HepG2 (cell line): ENCODE data around the gene CAPG. TPM values are rescaled to one million over a fixed set of nuclear protein-coding genes. Genes with fewer than 3 reads are reported as not detected.
A peak's percentile ranks its signal among the peaks of the same experiment; 100 is the strongest.

Experiments used
- EED ChIP-seq: sonication (generic); formaldehyde crosslinking; IDR thresholded peaks from 2 replicates; pipeline ENCODE4 v1.5.0; 2020; ENCODE audit warnings: mild to moderate bottlenecking, missing genetic modification reagents
- ETV6 ChIP-seq: sonication (generic); formaldehyde crosslinking; conservative IDR thresholded peaks from 2 replicates; pipeline ENCODE4 v1.4.0; 2020; ENCODE audit warnings: missing genetic modification reagents
- FOXO1 ChIP-seq: sonication (generic); formaldehyde crosslinking; IDR thresholded peaks from 2 replicates; pipeline ENCODE4 v1.4.0; 2020; ENCODE audit warnings: missing genetic modification reagents
- HNRNPL ChIP-seq: fragments of 200-400 bp; formaldehyde crosslinking; IDR thresholded peaks from 2 replicates; pipeline ENCODE4 v1.6.1; 2017; ENCODE audit warnings: mild to moderate bottlenecking, low read depth, low read length
- MXD4 ChIP-seq: IDR thresholded peaks from 2 replicates; pipeline ENCODE4 v1.6.1; 2016; ENCODE audit warnings: mild to moderate bottlenecking, missing biosample characterization, missing genetic modification reagents
- NR2F1 ChIP-seq, 2 experiments: fragments of 450-650 bp in 1 of 2; formaldehyde crosslinking in 1 of 2; IDR thresholded peaks; 2 replicates each; pipeline versions ENCODE4 v1.5.0 to v1.6.1; 2016 to 2020; ENCODE audit warnings: mild to moderate bottlenecking in 1 of 2, missing compliant biosample characterization in 1 of 2, missing genetic modification reagents in 1 of 2, moderate library complexity in 1 of 2
- RFX5 ChIP-seq: IDR thresholded peaks from 2 replicates; pipeline ENCODE4 v1.6.1; 2011; ENCODE audit warnings: low read depth, low read length, improper control_type of control experiment
- SMAD1 ChIP-seq: sonication (generic); formaldehyde crosslinking; IDR thresholded peaks from 2 replicates; pipeline ENCODE4 v1.4.0; 2020; ENCODE audit warnings: missing genetic modification reagents, low read depth, mild to moderate bottlenecking, borderline replicate concordance
- ZBTB42 ChIP-seq: sonication (generic); formaldehyde crosslinking; IDR thresholded peaks from 2 replicates; pipeline ENCODE4 v1.5.0; 2020; ENCODE audit warnings: mild to moderate bottlenecking, missing genetic modification reagents
- ZFP62 ChIP-seq: sonication (generic); formaldehyde crosslinking; IDR thresholded peaks from 2 replicates; pipeline ENCODE4 v1.4.0; 2020; ENCODE audit warnings: missing genetic modification reagents
- ZNF263 ChIP-seq: sonication (generic); formaldehyde crosslinking; IDR thresholded peaks from 2 replicates; pipeline ENCODE4 v1.4.0; 2020; ENCODE audit warnings: missing genetic modification reagents
- ZNF468 ChIP-seq: sonication (generic); formaldehyde crosslinking; IDR thresholded peaks from 2 replicates; pipeline ENCODE4 v1.8.0; 2022; ENCODE audit warnings: mild to moderate bottlenecking, moderate library complexity, missing genetic modification reagents
- ZNF546 ChIP-seq: sonication (generic); formaldehyde crosslinking; conservative IDR thresholded peaks from 2 replicates; pipeline ENCODE4 v1.8.1; 2023; ENCODE audit warnings: mild to moderate bottlenecking, missing genetic modification reagents
- ZNF747 ChIP-seq: sonication (generic); formaldehyde crosslinking; IDR thresholded peaks from 2 replicates; pipeline ENCODE4 v1.8.1; 2023; ENCODE audit warnings: missing genetic modification reagents, mild to moderate bottlenecking, borderline replicate concordance
- ZSCAN30 ChIP-seq: sonication (generic); formaldehyde crosslinking; IDR thresholded peaks from 2 replicates; pipeline ENCODE4 v1.5.0; 2020; ENCODE audit warnings: mild to moderate bottlenecking, missing genetic modification reagents
- polyA plus RNA-seq, 8 experiments: library from polyadenylated mRNA; depleted of rRNA in 3 of 8; stranded (reverse) in 7 of 8; unstranded in 1 of 8; fragments of >200 nt; fragmentation: Illumina TruSeq in 4 of 8; extraction: Trizol in 4 of 8; gene quantifications; 2 replicates each; pipeline versions ENCODE4 v1.2.1 to v1.2.3, GENCODE V29; 2011 to 2016; ENCODE audit warnings: low read depth in 4 of 8, missing spikeins in 1 of 8, mixed read lengths in 1 of 8; ENCODE audit not compliant: insufficient read depth in 1 of 8
- total RNA-seq, 5 experiments: library from RNA; depleted of rRNA; stranded (reverse); fragments of >200 nt; fragmentation: Illumina TruSeq; extraction: Trizol; gene quantifications; 2 replicates each; pipeline ENCODE4 v1.2.3, GENCODE V29; 2016; ENCODE audit warnings: low read depth in 1 of 5
- TF ChIP-seq, protein P1 (sequence below): sonication (generic); formaldehyde crosslinking; IDR thresholded peaks from 2 replicates; pipeline ENCODE4 v1.4.0; 2020; ENCODE audit warnings: low read depth, mild to moderate bottlenecking, missing genetic modification reagents
- TF ChIP-seq, protein P2 (sequence below), 2 experiments: IDR thresholded peaks; 2 replicates each; pipeline ENCODE4 v1.6.1; 2011 to 2012; ENCODE audit warnings: low read length in 2 of 2, borderline replicate concordance in 1 of 2, low read depth in 1 of 2, mild to moderate bottlenecking in 1 of 2, moderate library complexity in 1 of 2
- TF ChIP-seq, protein P3 (sequence below): sonication (generic); formaldehyde crosslinking; IDR thresholded peaks from 2 replicates; pipeline ENCODE4 v1.4.0; 2020; ENCODE audit warnings: low read depth, missing genetic modification reagents
- TF ChIP-seq, protein P4 (sequence below): sonication (generic); formaldehyde crosslinking; IDR thresholded peaks from 2 replicates; pipeline ENCODE4 v1.5.0; 2020; ENCODE audit warnings: missing genetic modification reagents

CAPG gene
- total and polyA plus RNA-seq, 2 of the 13 experiments (the other 11 are each of a cell fraction or from before 2014, with no cell fraction given): 12.7 to 18.2 TPM

DNA sequence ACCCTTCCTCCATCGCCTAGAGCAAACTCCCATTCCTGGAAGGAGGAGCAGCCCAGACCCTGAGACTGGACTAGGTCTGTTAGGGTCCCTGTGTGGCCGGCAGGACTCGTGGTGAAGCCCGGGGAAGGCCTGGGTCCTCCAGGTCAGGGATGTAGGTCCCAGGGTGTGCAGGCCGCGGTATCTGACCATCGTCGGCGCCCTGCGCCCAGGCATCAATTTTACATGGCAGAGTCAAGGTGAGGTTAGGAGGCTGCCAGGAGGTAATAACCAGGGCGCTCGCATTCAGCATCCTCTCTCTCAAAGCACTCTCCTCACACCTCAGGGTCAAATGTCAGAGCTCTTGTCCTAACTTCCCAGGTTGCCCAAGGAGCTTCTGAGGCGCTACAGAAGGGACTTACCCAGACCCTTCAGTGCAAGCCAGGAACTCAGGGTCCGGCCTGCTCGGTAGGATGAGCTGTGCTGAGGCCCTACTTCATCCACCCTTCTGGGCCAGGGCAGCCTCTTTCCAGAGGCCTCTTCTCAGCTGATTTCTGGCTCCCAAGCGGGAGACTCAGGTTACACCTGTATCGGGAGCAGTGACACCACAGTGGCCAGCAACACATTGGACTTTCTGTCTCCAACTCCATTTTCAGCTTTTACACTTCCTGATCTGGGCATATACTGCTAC, 9.0 kb upstream of the CAPG start (continued):
- TF ChIP-seq, protein P1, sequence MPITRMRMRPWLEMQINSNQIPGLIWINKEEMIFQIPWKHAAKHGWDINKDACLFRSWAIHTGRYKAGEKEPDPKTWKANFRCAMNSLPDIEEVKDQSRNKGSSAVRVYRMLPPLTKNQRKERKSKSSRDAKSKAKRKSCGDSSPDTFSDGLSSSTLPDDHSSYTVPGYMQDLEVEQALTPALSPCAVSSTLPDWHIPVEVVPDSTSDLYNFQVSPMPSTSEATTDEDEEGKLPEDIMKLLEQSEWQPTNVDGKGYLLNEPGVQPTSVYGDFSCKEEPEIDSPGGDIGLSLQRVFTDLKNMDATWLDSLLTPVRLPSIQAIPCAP (CRISPR knock-in tag): no peak
- TF ChIP-seq ZNF546 (CRISPR knock-in tag) (no peak; the same call in 1 of the 2 replicates), ZBTB42 (CRISPR knock-in tag) (no peak), ZFP62 (no peak), ZNF747 (CRISPR knock-in tag) (peak; percentile 6; the same call in 1 of the 2 replicates), RFX5 (no peak), NR2F1 (CRISPR knock-in tag; IDR thresholded peaks at IDR 0.05) (no peak), ETV6 (CRISPR knock-in tag) (no peak), EED (CRISPR knock-in tag) (no peak), MXD4 (CRISPR knock-in tag) (no peak), ZSCAN30 (CRISPR knock-in tag) (no peak), HNRNPL (no peak), SMAD1 (no peak), ZNF468 (CRISPR knock-in tag) (no peak), ZNF263 (CRISPR knock-in tag) (no peak), FOXO1 (no peak; the same call in 1 of the 2 replicates)
- TF ChIP-seq, protein P2, sequence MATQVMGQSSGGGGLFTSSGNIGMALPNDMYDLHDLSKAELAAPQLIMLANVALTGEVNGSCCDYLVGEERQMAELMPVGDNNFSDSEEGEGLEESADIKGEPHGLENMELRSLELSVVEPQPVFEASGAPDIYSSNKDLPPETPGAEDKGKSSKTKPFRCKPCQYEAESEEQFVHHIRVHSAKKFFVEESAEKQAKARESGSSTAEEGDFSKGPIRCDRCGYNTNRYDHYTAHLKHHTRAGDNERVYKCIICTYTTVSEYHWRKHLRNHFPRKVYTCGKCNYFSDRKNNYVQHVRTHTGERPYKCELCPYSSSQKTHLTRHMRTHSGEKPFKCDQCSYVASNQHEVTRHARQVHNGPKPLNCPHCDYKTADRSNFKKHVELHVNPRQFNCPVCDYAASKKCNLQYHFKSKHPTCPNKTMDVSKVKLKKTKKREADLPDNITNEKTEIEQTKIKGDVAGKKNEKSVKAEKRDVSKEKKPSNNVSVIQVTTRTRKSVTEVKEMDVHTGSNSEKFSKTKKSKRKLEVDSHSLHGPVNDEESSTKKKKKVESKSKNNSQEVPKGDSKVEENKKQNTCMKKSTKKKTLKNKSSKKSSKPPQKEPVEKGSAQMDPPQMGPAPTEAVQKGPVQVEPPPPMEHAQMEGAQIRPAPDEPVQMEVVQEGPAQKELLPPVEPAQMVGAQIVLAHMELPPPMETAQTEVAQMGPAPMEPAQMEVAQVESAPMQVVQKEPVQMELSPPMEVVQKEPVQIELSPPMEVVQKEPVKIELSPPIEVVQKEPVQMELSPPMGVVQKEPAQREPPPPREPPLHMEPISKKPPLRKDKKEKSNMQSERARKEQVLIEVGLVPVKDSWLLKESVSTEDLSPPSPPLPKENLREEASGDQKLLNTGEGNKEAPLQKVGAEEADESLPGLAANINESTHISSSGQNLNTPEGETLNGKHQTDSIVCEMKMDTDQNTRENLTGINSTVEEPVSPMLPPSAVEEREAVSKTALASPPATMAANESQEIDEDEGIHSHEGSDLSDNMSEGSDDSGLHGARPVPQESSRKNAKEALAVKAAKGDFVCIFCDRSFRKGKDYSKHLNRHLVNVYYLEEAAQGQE (IDR thresholded peaks at IDR 0.05; ENCODE audit: borderline replicate concordance in 1 of 2, low read depth in 1 of 2, low read length in 2 of 2): no peak
- TF ChIP-seq, protein P3, sequence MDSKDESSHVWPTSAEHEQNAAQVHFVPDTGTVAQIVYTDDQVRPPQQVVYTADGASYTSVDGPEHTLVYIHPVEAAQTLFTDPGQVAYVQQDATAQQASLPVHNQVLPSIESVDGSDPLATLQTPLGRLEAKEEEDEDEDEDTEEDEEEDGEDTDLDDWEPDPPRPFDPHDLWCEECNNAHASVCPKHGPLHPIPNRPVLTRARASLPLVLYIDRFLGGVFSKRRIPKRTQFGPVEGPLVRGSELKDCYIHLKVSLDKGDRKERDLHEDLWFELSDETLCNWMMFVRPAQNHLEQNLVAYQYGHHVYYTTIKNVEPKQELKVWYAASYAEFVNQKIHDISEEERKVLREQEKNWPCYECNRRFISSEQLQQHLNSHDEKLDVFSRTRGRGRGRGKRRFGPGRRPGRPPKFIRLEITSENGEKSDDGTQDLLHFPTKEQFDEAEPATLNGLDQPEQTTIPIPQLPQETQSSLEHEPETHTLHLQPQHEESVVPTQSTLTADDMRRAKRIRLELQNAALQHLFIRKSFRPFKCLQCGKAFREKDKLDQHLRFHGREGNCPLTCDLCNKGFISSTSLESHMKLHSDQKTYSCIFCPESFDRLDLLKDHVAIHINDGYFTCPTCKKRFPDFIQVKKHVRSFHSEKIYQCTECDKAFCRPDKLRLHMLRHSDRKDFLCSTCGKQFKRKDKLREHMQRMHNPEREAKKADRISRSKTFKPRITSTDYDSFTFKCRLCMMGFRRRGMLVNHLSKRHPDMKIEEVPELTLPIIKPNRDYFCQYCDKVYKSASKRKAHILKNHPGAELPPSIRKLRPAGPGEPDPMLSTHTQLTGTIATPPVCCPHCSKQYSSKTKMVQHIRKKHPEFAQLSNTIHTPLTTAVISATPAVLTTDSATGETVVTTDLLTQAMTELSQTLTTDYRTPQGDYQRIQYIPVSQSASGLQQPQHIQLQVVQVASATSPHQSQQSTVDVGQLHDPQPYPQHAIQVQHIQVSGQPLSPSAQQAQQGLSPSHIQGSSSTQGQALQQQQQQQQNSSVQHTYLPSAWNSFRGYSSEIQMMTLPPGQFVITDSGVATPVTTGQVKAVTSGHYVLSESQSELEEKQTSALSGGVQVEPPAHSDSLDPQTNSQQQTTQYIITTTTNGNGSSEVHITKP (CRISPR knock-in tag): no peak
- TF ChIP-seq, protein P4, sequence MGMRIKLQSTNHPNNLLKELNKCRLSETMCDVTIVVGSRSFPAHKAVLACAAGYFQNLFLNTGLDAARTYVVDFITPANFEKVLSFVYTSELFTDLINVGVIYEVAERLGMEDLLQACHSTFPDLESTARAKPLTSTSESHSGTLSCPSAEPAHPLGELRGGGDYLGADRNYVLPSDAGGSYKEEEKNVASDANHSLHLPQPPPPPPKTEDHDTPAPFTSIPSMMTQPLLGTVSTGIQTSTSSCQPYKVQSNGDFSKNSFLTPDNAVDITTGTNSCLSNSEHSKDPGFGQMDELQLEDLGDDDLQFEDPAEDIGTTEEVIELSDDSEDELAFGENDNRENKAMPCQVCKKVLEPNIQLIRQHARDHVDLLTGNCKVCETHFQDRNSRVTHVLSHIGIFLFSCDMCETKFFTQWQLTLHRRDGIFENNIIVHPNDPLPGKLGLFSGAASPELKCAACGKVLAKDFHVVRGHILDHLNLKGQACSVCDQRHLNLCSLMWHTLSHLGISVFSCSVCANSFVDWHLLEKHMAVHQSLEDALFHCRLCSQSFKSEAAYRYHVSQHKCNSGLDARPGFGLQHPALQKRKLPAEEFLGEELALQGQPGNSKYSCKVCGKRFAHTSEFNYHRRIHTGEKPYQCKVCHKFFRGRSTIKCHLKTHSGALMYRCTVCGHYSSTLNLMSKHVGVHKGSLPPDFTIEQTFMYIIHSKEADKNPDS (CRISPR knock-in tag): no peak
